HepG2 (cell line): ENCODE results near the gene BPIFB2. TPM values are rescaled to one million over a fixed set of nuclear protein-coding genes. Genes with fewer than 3 reads are reported as not detected.
A peak's percentile ranks its signal among the peaks of the same experiment; 100 is the strongest.

ENCODE experiments used
- ATAC-seq: fragments of 200-7000 bp; cut with Tn5 transposase; 3 replicates; pipeline ENCODE4 v1.9.1; 2020; ENCODE audit warnings: mild to moderate bottlenecking, moderate library complexity
- BruUV-seq: library from RNA; stranded (reverse); fragments of 400-500 nt; replicated peaks from 2 replicates; lab custom pipeline; 2021; lab: Mats Ljungman, UMichigan
- CTCF ChIA-PET: fragments of 300-600 bp; formaldehyde crosslinking; extraction: SDS; loops from one replicate; lab custom pipeline; 2021; ENCODE audit warnings: low total read pairs, inconsistent platforms, low intra/inter-chr PET ratio; lab: Yijun Ruan, JAX
- POLR2A ChIA-PET: fragments of 350-600 bp; sonication (Branson Sonifier 250); formaldehyde crosslinking; loops from one replicate; lab custom pipeline; 2020; ENCODE audit warnings: antibody characterized with exemption, inconsistent platforms; lab: Yijun Ruan, JAX
- DNase-seq: peaks from one replicate; pipeline ENCODE4 v3.0.0-alpha.2; 2015; ENCODE audit warnings: low spot score
- FAIRE-seq: peaks from 3 replicates; lab custom pipeline; 2011; peaks lifted over from hg19 to GRCh38; lab: Jason Lieb, UNC
- H2AFZ ChIP-seq: one replicate; pipeline ENCODE4 v1.6.1; 2011; ENCODE audit warnings: low read length, inconsistent platforms
- H3K27ac ChIP-seq: fragments of 300-600 bp; 3 replicates; pipeline ENCODE4 v1.8.0; 2011; ENCODE audit warnings: mixed run types, mild to moderate bottlenecking, mixed read lengths, low read length, inconsistent platforms; ENCODE audit not compliant: insufficient read depth; ENCODE audit errors: extremely low read length
- H3K27me3 ChIP-seq, 2 experiments: fragments of 200-600 bp in 1 of 2; 2 replicates in 1 of 2; 3 replicates in 1 of 2; pipeline versions ENCODE4 v1.6.0 to v1.8.0; 2011; ENCODE audit warnings: low read length in 2 of 2, mild to moderate bottlenecking in 2 of 2, moderate library complexity in 2 of 2, inconsistent platforms in 1 of 2; ENCODE audit not compliant: insufficient read depth in 2 of 2, control insufficient read depth in 1 of 2
- H3K36me3 ChIP-seq, 2 experiments: fragments of 200-600 bp in 1 of 2; replicated peaks in 1 of 2; 2 replicates in 1 of 2; 3 replicates in 1 of 2; pipeline versions ENCODE4 v1.5.1 to v1.8.0; 2011; ENCODE audit warnings: low read length in 2 of 2, inconsistent platforms in 1 of 2; ENCODE audit not compliant: insufficient read depth in 2 of 2, control insufficient read depth in 1 of 2
- H3K4me1 ChIP-seq: 2 replicates; pipeline ENCODE4 v1.5.1; 2012; ENCODE audit warnings: low read length, inconsistent platforms; ENCODE audit not compliant: insufficient read depth
- H3K4me2 ChIP-seq: 2 replicates; pipeline ENCODE4 v1.6.0; 2011; ENCODE audit warnings: low read depth, low read length, inconsistent platforms
- H3K4me3 ChIP-seq, 3 experiments: fragments of 200-600 bp in 1 of 3; sonication (generic), shearing (Covaris generic) in 1 of 3; replicated peaks in 1 of 3; 2 replicates each; pipeline ENCODE4 v1.5.1; 2011 to 2016; ENCODE audit warnings: low read length in 3 of 3, inconsistent platforms in 2 of 3, low read depth in 2 of 3, mild to moderate bottlenecking in 2 of 3, control low read depth in 1 of 3, mixed read lengths in 1 of 3; ENCODE audit not compliant: insufficient read depth in 1 of 3
- H3K79me2 ChIP-seq: one replicate; pipeline ENCODE4 v1.6.1; 2011; ENCODE audit warnings: low read length, inconsistent platforms; ENCODE audit not compliant: insufficient read depth
- H3K9ac ChIP-seq: 2 replicates; pipeline ENCODE4 v1.6.0; 2011; ENCODE audit warnings: mild to moderate bottlenecking, low read depth, low read length, inconsistent platforms; ENCODE audit not compliant: insufficient read depth
- H3K9me3 ChIP-seq: 2 replicates; pipeline ENCODE4 v1.5.1; 2012; ENCODE audit warnings: mild to moderate bottlenecking, low read length
- H4K20me1 ChIP-seq: 2 replicates; pipeline ENCODE4 v1.6.0; 2011; ENCODE audit warnings: inconsistent platforms, mild to moderate bottlenecking, low read length, moderate library complexity; ENCODE audit not compliant: insufficient read depth
- CBX1 ChIP-seq: IDR thresholded peaks from one replicate; pipeline ENCODE4 v1.6.1; 2016; ENCODE audit warnings: antibody characterized with exemption, low read depth
- DPF2 ChIP-seq: sonication (generic); formaldehyde crosslinking; IDR thresholded peaks from 2 replicates; pipeline ENCODE4 v1.4.0; 2020; ENCODE audit warnings: mild to moderate bottlenecking, low read depth, missing genetic modification reagents, borderline replicate concordance
- EP300 ChIP-seq, 3 experiments: sonication (generic) in 1 of 3; formaldehyde crosslinking in 1 of 3; IDR thresholded peaks; 2 replicates each; pipeline versions ENCODE4 v1.5.1 to v1.6.1; 2011 to 2020; ENCODE audit warnings: low read depth in 2 of 3, low read length in 2 of 3, borderline replicate concordance in 1 of 3, improper control_type of control experiment in 1 of 3, mild to moderate bottlenecking in 1 of 3, missing genetic modification reagents in 1 of 3, moderate library complexity in 1 of 3
- GPN1 ChIP-seq: sonication (generic); formaldehyde crosslinking; IDR thresholded peaks from 2 replicates; pipeline ENCODE4 v1.5.1; 2020; ENCODE audit warnings: missing genetic modification reagents, borderline replicate concordance
- MLLT10 ChIP-seq: sonication (generic); formaldehyde crosslinking; IDR thresholded peaks from 2 replicates; pipeline ENCODE4 v1.4.0; 2020; ENCODE audit warnings: missing genetic modification reagents
- RFXANK ChIP-seq: IDR thresholded peaks from 2 replicates; pipeline ENCODE4 v1.6.1; 2016
- SETDB1 ChIP-seq: sonication (generic); formaldehyde crosslinking; IDR thresholded peaks from 2 replicates; pipeline ENCODE4 v1.5.1; 2020; ENCODE audit warnings: missing genetic modification reagents, mild to moderate bottlenecking, borderline replicate concordance
- TCF7 ChIP-seq: sonication (generic); IDR thresholded peaks from 2 replicates; pipeline ENCODE4 v1.6.1; 2016; ENCODE audit warnings: antibody characterized with exemption, low read depth
- ZFP91 ChIP-seq: sonication (generic); formaldehyde crosslinking; IDR thresholded peaks from 2 replicates; pipeline ENCODE4 v1.9.0; 2022; ENCODE audit warnings: missing genetic modification reagents, mild to moderate bottlenecking, borderline replicate concordance
- ZNF549 ChIP-seq: sonication (generic); formaldehyde crosslinking; IDR thresholded peaks from 2 replicates; pipeline ENCODE4 v1.5.0; 2020; ENCODE audit warnings: missing genetic modification reagents
- ZNF558 ChIP-seq: sonication (generic); formaldehyde crosslinking; IDR thresholded peaks from 2 replicates; pipeline ENCODE4 v1.9.0; 2022; ENCODE audit warnings: mild to moderate bottlenecking, missing genetic modification reagents, borderline replicate concordance
- ZNF691 ChIP-seq: sonication (generic); formaldehyde crosslinking; IDR thresholded peaks from 2 replicates; pipeline ENCODE4 v1.4.0; 2020; ENCODE audit warnings: missing genetic modification reagents, low read depth, mild to moderate bottlenecking, borderline replicate concordance
- ZNF772 ChIP-seq: sonication (generic); formaldehyde crosslinking; IDR thresholded peaks from 2 replicates; pipeline ENCODE4 v1.5.0; 2020; ENCODE audit warnings: mild to moderate bottlenecking, missing genetic modification reagents
- ZNF788 ChIP-seq: sonication (generic); formaldehyde crosslinking; IDR thresholded peaks from 2 replicates; pipeline ENCODE4 v1.5.0; 2020; ENCODE audit warnings: mild to moderate bottlenecking, missing genetic modification reagents, borderline replicate concordance
- ZSCAN21 ChIP-seq: sonication (generic); formaldehyde crosslinking; IDR thresholded peaks from 2 replicates; pipeline ENCODE4 v1.8.0; 2022; ENCODE audit warnings: mild to moderate bottlenecking, missing genetic modification reagents, moderate library complexity, borderline replicate concordance
- WGBS: methylation state at CpG from one replicate; pipeline ENCODE4 v1.1.6; 2017; ENCODE audit warnings: low lambda C conversion rate; 5-methylcytosine and 5-hydroxymethylcytosine counted together
- in situ Hi-C: cut with HindIII; loops from 2 replicates; pipeline ENCODE4 v1.10.0; 2017; ENCODE audit warnings: low pct_unique_long_range_greater_than_20kb; ENCODE audit not compliant: extremely low pct_ligation_motif_present
- intact Hi-C: fragments of 100-400 bp; cut with micrococcal nuclease; formaldehyde crosslinking; loops from one replicate; pipeline ENCODE4 v1.10.0; 2022; ENCODE audit not compliant: unreplicated experiment
- polyA plus RNA-seq, 8 experiments: library from polyadenylated mRNA; depleted of rRNA in 3 of 8; stranded (reverse) in 7 of 8; unstranded in 1 of 8; fragments of >200 nt; fragmentation: Illumina TruSeq in 4 of 8; extraction: Trizol in 4 of 8; gene quantifications; 2 replicates each; pipeline versions ENCODE4 v1.2.1 to v1.2.3, GENCODE V29; 2011 to 2016; ENCODE audit warnings: low read depth in 4 of 8, missing spikeins in 1 of 8, mixed read lengths in 1 of 8; ENCODE audit not compliant: insufficient read depth in 1 of 8
- total RNA-seq, 5 experiments: library from RNA; depleted of rRNA; stranded (reverse); fragments of >200 nt; fragmentation: Illumina TruSeq; extraction: Trizol; gene quantifications; 2 replicates each; pipeline ENCODE4 v1.2.3, GENCODE V29; 2016; ENCODE audit warnings: low read depth in 1 of 5
- TF ChIP-seq, protein P1 (sequence below): sonication (generic); formaldehyde crosslinking; IDR thresholded peaks from 2 replicates; pipeline ENCODE4 v1.8.1; 2023; ENCODE audit warnings: mild to moderate bottlenecking, missing genetic modification reagents, borderline replicate concordance
- TF ChIP-seq, protein P2 (sequence below): sonication (generic); formaldehyde crosslinking; IDR thresholded peaks from 2 replicates; pipeline ENCODE4 v1.5.0; 2020; ENCODE audit warnings: mild to moderate bottlenecking, missing genetic modification reagents, moderate library complexity

BPIFB2 gene
- total and polyA plus RNA-seq, 2 of the 13 experiments (the other 11 are each of a cell fraction or from before 2014, with no cell fraction given) = 54.5 to 902 TPM

- TF ChIP-seq EP300 (IDR thresholded peaks at IDR 0.05; ENCODE audit: low read depth in 2 of 2, low read length in 2 of 2) (no peak), EP300 (CRISPR knock-in tag; IDR thresholded peaks at IDR 0.05; ENCODE audit: borderline replicate concordance) (no peak), MLLT10 (no peak)
Measured at GRCh38 chr20:32958574-32958973, 48.9 kb upstream of the BPIFB2 start (continued).

DNA sequence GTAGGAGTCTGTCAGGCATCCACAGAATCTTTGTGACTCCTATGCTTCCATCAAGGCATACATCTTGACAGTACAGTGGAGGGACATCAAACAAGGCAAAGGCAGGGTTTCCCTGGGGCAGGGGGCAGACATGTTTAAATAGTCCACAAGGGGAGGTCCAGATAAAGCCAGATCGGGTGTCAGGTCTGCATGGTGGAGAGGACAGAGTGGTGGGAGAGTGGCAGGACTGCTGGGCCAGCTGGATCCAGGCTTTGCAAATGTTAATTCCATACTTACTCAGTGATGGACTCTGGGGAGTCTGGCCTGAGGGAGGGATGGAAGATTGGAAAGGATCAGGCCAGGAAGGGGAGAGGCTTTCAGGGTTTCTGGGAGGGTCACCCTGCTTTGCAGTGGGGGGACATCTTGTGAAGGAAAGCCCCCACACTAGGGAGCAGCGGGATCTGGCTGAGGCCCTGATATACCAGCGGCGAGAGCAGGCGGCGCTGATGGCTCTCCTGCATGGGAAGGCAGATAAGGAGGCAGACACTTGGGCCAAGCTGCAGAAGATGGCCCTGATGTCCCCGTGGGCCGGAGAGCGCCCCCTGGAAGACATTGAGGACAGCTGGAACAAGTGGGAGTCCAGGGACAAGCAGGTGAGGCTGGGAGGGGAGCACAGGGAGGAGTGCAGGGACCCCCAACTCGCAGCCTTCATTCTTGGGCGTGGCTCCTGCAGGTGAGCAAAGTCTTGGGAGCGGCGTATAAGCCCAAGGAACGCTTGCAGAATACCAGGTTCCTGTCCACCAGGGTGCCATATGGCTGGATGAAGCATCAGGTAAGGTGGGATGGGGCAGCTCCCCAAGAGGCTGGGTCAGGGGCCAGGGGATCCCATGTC lies 47.9 kb upstream of the BPIFB2 start:
- intact Hi-C loops = no loop called here
- POLR2A ChIA-PET = no interaction called here
- TF ChIP-seq RFXANK (no peak), ZFP91 (CRISPR knock-in tag) (0 out of 2 replicates have a peak, but pooled peaks have one; percentile 12), ZNF691 (no peak), ZNF549 (CRISPR knock-in tag) (no peak), TCF7 (no peak), ZSCAN21 (CRISPR knock-in tag) (no peak), ZNF788 (CRISPR knock-in tag) (0 out of 2 replicates have a peak, but pooled peaks have one; percentile 24), CBX1 (no peak), ZNF772 (CRISPR knock-in tag) (no peak), DPF2 (CRISPR knock-in tag) (no peak), GPN1 (CRISPR knock-in tag) (no peak), ZNF558 (CRISPR knock-in tag) (no peak), SETDB1 (no peak)
- TF ChIP-seq, protein P1, sequence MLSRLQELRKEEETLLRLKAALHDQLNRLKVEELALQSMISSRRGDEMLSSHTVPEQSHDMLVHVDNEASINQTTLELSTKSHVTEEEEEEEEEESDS (CRISPR knock-in tag) = no peak
- TF ChIP-seq, protein P2, sequence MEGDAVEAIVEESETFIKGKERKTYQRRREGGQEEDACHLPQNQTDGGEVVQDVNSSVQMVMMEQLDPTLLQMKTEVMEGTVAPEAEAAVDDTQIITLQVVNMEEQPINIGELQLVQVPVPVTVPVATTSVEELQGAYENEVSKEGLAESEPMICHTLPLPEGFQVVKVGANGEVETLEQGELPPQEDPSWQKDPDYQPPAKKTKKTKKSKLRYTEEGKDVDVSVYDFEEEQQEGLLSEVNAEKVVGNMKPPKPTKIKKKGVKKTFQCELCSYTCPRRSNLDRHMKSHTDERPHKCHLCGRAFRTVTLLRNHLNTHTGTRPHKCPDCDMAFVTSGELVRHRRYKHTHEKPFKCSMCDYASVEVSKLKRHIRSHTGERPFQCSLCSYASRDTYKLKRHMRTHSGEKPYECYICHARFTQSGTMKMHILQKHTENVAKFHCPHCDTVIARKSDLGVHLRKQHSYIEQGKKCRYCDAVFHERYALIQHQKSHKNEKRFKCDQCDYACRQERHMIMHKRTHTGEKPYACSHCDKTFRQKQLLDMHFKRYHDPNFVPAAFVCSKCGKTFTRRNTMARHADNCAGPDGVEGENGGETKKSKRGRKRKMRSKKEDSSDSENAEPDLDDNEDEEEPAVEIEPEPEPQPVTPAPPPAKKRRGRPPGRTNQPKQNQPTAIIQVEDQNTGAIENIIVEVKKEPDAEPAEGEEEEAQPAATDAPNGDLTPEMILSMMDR (CRISPR knock-in tag) = peak; percentile 46

More for the DNA sequence above, 47.9 kb upstream of the BPIFB2 start:
- H3K4me1 ChIP-seq = peaks cover 7% of the 10 kb centered on the region; the same call in 1 of the 2 replicates
- no peak for DNase-seq
- H3K9me3 ChIP-seq = peaks cover 6% of the 10 kb centered on the region; the same call in 1 of the 2 replicates
- H3K79me2 ChIP-seq = no peaks in the 10 kb centered on the region
- no peaks in the 10 kb centered on the region for H3K36me3 ChIP-seq
- no peak for FAIRE-seq
- BruUV-seq = no TSS peak
- H4K20me1 ChIP-seq = no peaks in the 10 kb centered on the region
- H3K27me3 ChIP-seq = peaks cover 15 to 55% of the 10 kb centered on the region in 2 experiments
- H3K9ac ChIP-seq = no peak overlapping the region
- H3K4me3 ChIP-seq = no peak overlapping the region
- CTCF ChIA-PET = no interaction called here
- WGBS = 42% methylated on average over 14 of the region's 14 CpGs
- no peak overlapping the region for H2AFZ ChIP-seq
- ATAC-seq = no peak
- H3K27ac ChIP-seq = no peak overlapping the region
- in situ Hi-C loops = no loop called here
- no peak overlapping the region for H3K4me2 ChIP-seq
